CD4-positive, CD25-positive, alpha-beta regulatory T cell (primary cell): ENCODE data around the gene SP3. TPM values are rescaled to one million over a fixed set of nuclear protein-coding genes. Genes with fewer than 3 reads are reported as not detected.

Experiments
- ATAC-seq, 2 donors: fragments of 150-1000 bp; cut with Tn5 transposase; one replicate each; pipeline ENCODE4 v1.10.0; 2021; ENCODE audit warnings: low read depth in 2 of 2, moderate number of reproducible peaks in 2 of 2, moderate library complexity in 1 of 2
- DNase-seq, 3 donors: peaks; one replicate each; pipeline versions ENCODE4 v3.0.0 to v3.0.0-alpha.2; 2012 to 2022; ENCODE audit warnings: mixed read lengths in 1 of 3
- H3K27ac ChIP-seq: one replicate; pipeline ENCODE4 v1.7.0; 2013; ENCODE audit warnings: mild to moderate bottlenecking, low read length; ENCODE audit not compliant: insufficient read depth, poor library complexity, severe bottlenecking
- H3K27me3 ChIP-seq: one replicate; pipeline ENCODE4 v1.7.0; 2013; ENCODE audit warnings: low read length; ENCODE audit not compliant: control insufficient read depth, insufficient read depth
- H3K36me3 ChIP-seq: one replicate; pipeline ENCODE4 v1.7.0; 2013; ENCODE audit warnings: mild to moderate bottlenecking, low read length, moderate library complexity; ENCODE audit not compliant: control insufficient read depth, insufficient read depth
- H3K4me1 ChIP-seq: 2 replicates; pipeline ENCODE4 v1.7.0; 2013; ENCODE audit warnings: mild to moderate bottlenecking, low read length; ENCODE audit not compliant: insufficient read depth, control insufficient read depth, poor library complexity, severe bottlenecking
- H3K4me3 ChIP-seq: one replicate; pipeline ENCODE4 v1.7.0; 2013; ENCODE audit warnings: low read depth, mild to moderate bottlenecking, low read length, moderate library complexity
- H3K9me3 ChIP-seq, 2 experiments: 1 replicate in 1 of 2; 2 replicates in 1 of 2; pipeline ENCODE4 v1.7.0; 2013; ENCODE audit warnings: low read length in 2 of 2, mild to moderate bottlenecking in 1 of 2, moderate library complexity in 1 of 2; ENCODE audit not compliant: control insufficient read depth in 2 of 2
- H3K27ac Mint-ChIP-seq, 3 donors: one replicate each; pipeline ENCODE4 v1.8.0; 2020 to 2022; ENCODE audit warnings: mild to moderate bottlenecking in 3 of 3, mixed read lengths in 3 of 3, moderate library complexity in 2 of 3
- H3K27me3 Mint-ChIP-seq: one replicate; pipeline ENCODE4 v1.8.0; 2022; ENCODE audit warnings: mild to moderate bottlenecking, mixed read lengths
- H3K36me3 Mint-ChIP-seq: one replicate; pipeline ENCODE4 v1.8.0; 2020; ENCODE audit warnings: mixed read lengths
- H3K4me1 Mint-ChIP-seq, 4 donors: one replicate each; pipeline ENCODE4 v1.8.0; 2020 to 2022; ENCODE audit warnings: mixed read lengths in 4 of 4, mild to moderate bottlenecking in 1 of 4
- H3K4me3 Mint-ChIP-seq, 4 donors: one replicate each; pipeline ENCODE4 v1.8.0; 2020 to 2022; ENCODE audit warnings: mild to moderate bottlenecking in 4 of 4, mixed read lengths in 4 of 4, moderate library complexity in 3 of 4
- H3K9me3 Mint-ChIP-seq, 7 donors: one replicate each; pipeline ENCODE4 v1.8.0; 2020 to 2022; ENCODE audit warnings: mixed read lengths in 7 of 7, mild to moderate bottlenecking in 3 of 7, moderate library complexity in 2 of 7
- polyA plus RNA-seq, 4 donors: library from polyadenylated mRNA; unstranded; fragments of 300-500 nt; fragmentation: Illumina TruSeq; gene quantifications; one replicate each; pipeline ENCODE4 v1.2.3, GENCODE V29; 2021
- total RNA-seq: library from RNA; stranded (reverse); gene quantifications from one replicate; pipeline ENCODE4 v1.2.3, GENCODE V29; 2022

The SP3 gene
- total and polyA plus RNA-seq, 5 donors from 2014 or later, result 65.9 to 153 (median 81.6) TPM

- H3K27ac Mint-ChIP-seq, result peak overlapping the region; percentile 23 to 83 (median 78)
- DNase-seq (no peak), ATAC-seq (no peak)
- H3K9me3 Mint-ChIP-seq, result no peaks in the 10 kb centered on the region
- H3K4me3 Mint-ChIP-seq, result peak overlapping the region in 1 of 4 donors; percentile 13
- Histone ChIP-seq H3K27ac (no peak overlapping the region), H3K4me1 (peaks cover 36% of the 10 kb centered on the region), H3K4me3 (peak overlapping the region; percentile 9), H3K9me3 (no peaks in the 10 kb centered on the region), H3K36me3 (peaks cover 22% of the 10 kb centered on the region), H3K27me3 (no peaks in the 10 kb centered on the region)
- peaks cover 28% of the 10 kb centered on the region for H3K36me3 Mint-ChIP-seq
- H3K4me1 Mint-ChIP-seq, result peaks cover 63 to 80% (median 75%) of the 10 kb centered on the region in 4 donors
- no peaks in the 10 kb centered on the region for H3K27me3 Mint-ChIP-seq
Observed at GRCh38 chr2:173922068-173922467, 43.1 kb downstream of the SP3 start.

GRCh38 chr2:173914055-173914927 lies 50.9 kb downstream of the SP3 start:
- Histone ChIP-seq H3K27me3 (no peaks in the 10 kb centered on the region), H3K27ac (peak overlapping the region; percentile 23), H3K36me3 (peaks cover 77% of the 10 kb centered on the region), H3K4me1 (peaks cover 7% of the 10 kb centered on the region), H3K4me3 (no peak overlapping the region), H3K9me3 (no peaks in the 10 kb centered on the region)
- DNase-seq (no peak), ATAC-seq (no peak)
- H3K9me3 Mint-ChIP-seq, result no peaks in the 10 kb centered on the region
- peaks cover 19 to 34% (median 27%) of the 10 kb centered on the region in 4 donors for H3K4me1 Mint-ChIP-seq
- peak overlapping the region in 2 of 3 donors; percentile 24 to 70 for H3K27ac Mint-ChIP-seq
- peaks cover 56% of the 10 kb centered on the region for H3K36me3 Mint-ChIP-seq
- no peak overlapping the region for H3K4me3 Mint-ChIP-seq
- no peaks in the 10 kb centered on the region for H3K27me3 Mint-ChIP-seq

- H3K36me3 Mint-ChIP-seq, result peaks cover 45% of the 10 kb centered on the region
- Histone ChIP-seq H3K4me1 (no peaks in the 10 kb centered on the region), H3K27me3 (no peaks in the 10 kb centered on the region), H3K9me3 (no peaks in the 10 kb centered on the region), H3K27ac (no peak overlapping the region), H3K36me3 (peaks cover 89% of the 10 kb centered on the region), H3K4me3 (no peak overlapping the region)
- no peak overlapping the region for H3K4me3 Mint-ChIP-seq
- DNase-seq (no peak), ATAC-seq (no peak)
- H3K9me3 Mint-ChIP-seq, result peaks cover 0 to 1% (median 0%) of the 10 kb centered on the region in 7 donors
- H3K27me3 Mint-ChIP-seq, result no peaks in the 10 kb centered on the region
- H3K27ac Mint-ChIP-seq, result no peak overlapping the region
- peaks cover 4 to 11% (median 7%) of the 10 kb centered on the region in 4 donors for H3K4me1 Mint-ChIP-seq
Observed at GRCh38 chr2:173909846-173910245, 55.3 kb downstream of the SP3 start.

- Mint-ChIP-seq H3K4me3 (no peak overlapping the region), H3K27me3 (no peaks in the 10 kb centered on the region), H3K9me3 (peaks cover 0 to 1% (median 0%) of the 10 kb centered on the region in 7 donors), H3K36me3 (peaks cover 33% of the 10 kb centered on the region), H3K27ac (no peak overlapping the region), H3K4me1 (peaks cover 4 to 10% (median 5%) of the 10 kb centered on the region in 4 donors)
- Histone ChIP-seq H3K27me3 (no peaks in the 10 kb centered on the region), H3K9me3 (no peaks in the 10 kb centered on the region), H3K27ac (no peak overlapping the region), H3K4me3 (no peak overlapping the region), H3K36me3 (peaks cover 67% of the 10 kb centered on the region), H3K4me1 (no peaks in the 10 kb centered on the region)
- no peak for DNase-seq
- ATAC-seq, result no peak
Observed at GRCh38 chr2:173906626-173907025, 58.5 kb downstream of the SP3 start.

- H3K4me1 ChIP-seq, result peaks cover 4% of the 10 kb centered on the region
- Mint-ChIP-seq H3K27ac (no peak overlapping the region), H3K36me3 (peaks cover 18% of the 10 kb centered on the region), H3K4me1 (peaks cover 4 to 17% (median 8%) of the 10 kb centered on the region in 4 donors), H3K9me3 (peaks cover 0 to 1% (median 0%) of the 10 kb centered on the region in 7 donors), H3K27me3 (no peaks in the 10 kb centered on the region), H3K4me3 (no peak overlapping the region)
- DNase-seq (no peak), ATAC-seq (no peak)
- no peak overlapping the region for H3K4me3 ChIP-seq
- H3K9me3 ChIP-seq, result no peaks in the 10 kb centered on the region
- H3K36me3 ChIP-seq, result peaks cover 42% of the 10 kb centered on the region
- H3K27me3 ChIP-seq, result no peaks in the 10 kb centered on the region
- no peak overlapping the region for H3K27ac ChIP-seq
Observed at GRCh38 chr2:173903601-173904394, 61.4 kb downstream of the SP3 start.

GRCh38 chr2:173898996-173899395 lies 66.2 kb downstream of the SP3 start:
- Histone ChIP-seq H3K27ac (no peak overlapping the region), H3K27me3 (no peaks in the 10 kb centered on the region), H3K36me3 (no peaks in the 10 kb centered on the region), H3K9me3 (no peaks in the 10 kb centered on the region), H3K4me3 (peak overlapping the region; percentile 46), H3K4me1 (peaks cover 5% of the 10 kb centered on the region)
- ATAC-seq (no peak), DNase-seq (peak in 2 of 3 donors; percentile 8 to 71)
- H3K27me3 Mint-ChIP-seq, result no peaks in the 10 kb centered on the region
- H3K9me3 Mint-ChIP-seq, result peaks cover 0 to 3% (median 0%) of the 10 kb centered on the region in 7 donors
- H3K36me3 Mint-ChIP-seq, result no peaks in the 10 kb centered on the region
- peak overlapping the region in 3 of 4 donors; percentile 73 to 92 (median 77) for H3K4me3 Mint-ChIP-seq
- H3K27ac Mint-ChIP-seq, result peak overlapping the region; percentile 37 to 80 (median 40)
- peaks cover 15 to 26% (median 20%) of the 10 kb centered on the region in 4 donors for H3K4me1 Mint-ChIP-seq

- Histone ChIP-seq H3K27me3 (no peaks in the 10 kb centered on the region), H3K4me3 (no peak overlapping the region), H3K4me1 (peaks cover 5% of the 10 kb centered on the region), H3K27ac (no peak overlapping the region), H3K9me3 (no peaks in the 10 kb centered on the region), H3K36me3 (no peaks in the 10 kb centered on the region)
- DNase-seq (peak in 1 of 3 donors; percentile 32), ATAC-seq (peak; percentile 32 to 45)
- Mint-ChIP-seq H3K27me3 (no peaks in the 10 kb centered on the region), H3K36me3 (no peaks in the 10 kb centered on the region), H3K27ac (peak overlapping the region in 1 of 3 donors; percentile 12), H3K4me1 (peaks cover 15 to 26% (median 20%) of the 10 kb centered on the region in 4 donors), H3K9me3 (peaks cover 0 to 3% (median 0%) of the 10 kb centered on the region in 7 donors), H3K4me3 (peak overlapping the region in 3 of 4 donors; percentile 48 to 92 (median 73))
Observed at GRCh38 chr2:173898178-173898668, 67.0 kb downstream of the SP3 start.
